Astrocyte (in vitro differentiated cells and primary cell): ENCODE results near the gene ITGB3. TPM values are rescaled to one million over a fixed set of nuclear protein-coding genes. Genes with fewer than 3 reads are reported as not detected.
A peak's percentile ranks its signal among the peaks of the same experiment; 100 is the strongest.

Experiments
- DNase-seq: peaks from one replicate; pipeline ENCODE4 v3.0.0-alpha.2; 2010; ENCODE audit warnings: low read depth
- FAIRE-seq: peaks from 2 replicates; lab custom pipeline; 2011; peaks lifted over from hg19 to GRCh38; lab: Jason Lieb, UNC
- H2AFZ ChIP-seq: 2 replicates; pipeline ENCODE4 v1.6.0; 2012; ENCODE audit warnings: low read depth, low read length, inconsistent platforms
- H3K27ac ChIP-seq: 2 replicates; pipeline ENCODE4 v1.5.1; 2011; ENCODE audit warnings: low read depth, low read length, inconsistent platforms
- H3K27me3 ChIP-seq: 2 replicates; pipeline ENCODE4 v1.6.0; 2011; ENCODE audit warnings: low read length, inconsistent platforms; ENCODE audit not compliant: insufficient read depth
- H3K36me3 ChIP-seq: 2 replicates; pipeline ENCODE4 v1.5.1; 2011; ENCODE audit warnings: low read length, inconsistent platforms; ENCODE audit not compliant: insufficient read depth
- H3K4me1 ChIP-seq: 2 replicates; pipeline ENCODE4 v1.5.1; 2011; ENCODE audit warnings: low read length, inconsistent platforms; ENCODE audit not compliant: insufficient read depth
- H3K4me2 ChIP-seq: 2 replicates; pipeline ENCODE4 v1.6.0; 2012; ENCODE audit warnings: low read length, inconsistent platforms
- H3K4me3 ChIP-seq: 2 replicates; pipeline ENCODE4 v1.5.1; 2011; ENCODE audit warnings: low read depth, mild to moderate bottlenecking, low read length, inconsistent platforms; ENCODE audit not compliant: insufficient read depth
- H3K79me2 ChIP-seq: 2 replicates; pipeline ENCODE4 v1.6.0; 2012; ENCODE audit warnings: mild to moderate bottlenecking, low read length, inconsistent platforms; ENCODE audit not compliant: insufficient read depth
- H3K9ac ChIP-seq: 2 replicates; pipeline ENCODE4 v1.6.0; 2012; ENCODE audit warnings: mild to moderate bottlenecking, low read length, inconsistent platforms
- H3K9me3 ChIP-seq: 2 replicates; pipeline ENCODE4 v1.5.1; 2012; ENCODE audit warnings: low read depth, mild to moderate bottlenecking, low read length, inconsistent platforms; ENCODE audit not compliant: insufficient read depth
- H4K20me1 ChIP-seq: 2 replicates; pipeline ENCODE4 v1.6.0; 2012; ENCODE audit warnings: low read length, inconsistent platforms; ENCODE audit not compliant: insufficient read depth
- H3K27ac Mint-ChIP-seq: one replicate; pipeline ENCODE4 v1.8.0; 2021; ENCODE audit warnings: mild to moderate bottlenecking, mixed read lengths; ENCODE audit not compliant: unreplicated experiment
- H3K27me3 Mint-ChIP-seq: one replicate; pipeline ENCODE4 v1.8.0; 2021; ENCODE audit warnings: low read depth, mixed read lengths; ENCODE audit not compliant: unreplicated experiment
- H3K36me3 Mint-ChIP-seq: one replicate; pipeline ENCODE4 v1.8.0; 2021; ENCODE audit warnings: low read depth, mixed read lengths; ENCODE audit not compliant: unreplicated experiment
- H3K4me1 Mint-ChIP-seq: one replicate; pipeline ENCODE4 v1.8.0; 2021; ENCODE audit warnings: low read depth, mixed read lengths; ENCODE audit not compliant: unreplicated experiment
- H3K4me3 Mint-ChIP-seq: one replicate; pipeline ENCODE4 v1.8.0; 2021; ENCODE audit warnings: mild to moderate bottlenecking, moderate library complexity, mixed read lengths; ENCODE audit not compliant: unreplicated experiment
- H3K9me3 Mint-ChIP-seq: one replicate; pipeline ENCODE4 v1.8.0; 2021; ENCODE audit warnings: mild to moderate bottlenecking, mixed read lengths; ENCODE audit not compliant: unreplicated experiment
- EZH2 ChIP-seq: IDR thresholded peaks from 2 replicates; pipeline ENCODE4 v1.6.1; 2012; ENCODE audit warnings: mild to moderate bottlenecking, low read length, inconsistent platforms; ENCODE audit not compliant: insufficient read depth
- total RNA-seq: library from RNA; stranded (reverse); gene quantifications from 2 replicates; pipeline ENCODE4 v1.2.1, GENCODE V29; 2021
- TF ChIP-seq, protein P1 (sequence below): IDR thresholded peaks from 2 replicates; pipeline ENCODE4 v1.5.1; 2011; ENCODE audit warnings: low read depth, mild to moderate bottlenecking, inconsistent platforms, low read length, moderate library complexity; ENCODE audit not compliant: insufficient read depth

The ITGB3 gene
- total RNA-seq, 1 donor from 2014 or later, result 44.0 TPM

- H3K27ac ChIP-seq, result no peak overlapping the region
- Mint-ChIP-seq H3K27ac (no peak overlapping the region), H3K9me3 (peaks cover 2% of the 10 kb centered on the region), H3K4me3 (no peak overlapping the region), H3K36me3 (peaks cover 59% of the 10 kb centered on the region), H3K4me1 (peaks cover 14% of the 10 kb centered on the region), H3K27me3 (peaks cover 2% of the 10 kb centered on the region)
- H4K20me1 ChIP-seq, result no peaks in the 10 kb centered on the region
- H3K4me2 ChIP-seq, result no peak overlapping the region
- TF ChIP-seq, protein P1, sequence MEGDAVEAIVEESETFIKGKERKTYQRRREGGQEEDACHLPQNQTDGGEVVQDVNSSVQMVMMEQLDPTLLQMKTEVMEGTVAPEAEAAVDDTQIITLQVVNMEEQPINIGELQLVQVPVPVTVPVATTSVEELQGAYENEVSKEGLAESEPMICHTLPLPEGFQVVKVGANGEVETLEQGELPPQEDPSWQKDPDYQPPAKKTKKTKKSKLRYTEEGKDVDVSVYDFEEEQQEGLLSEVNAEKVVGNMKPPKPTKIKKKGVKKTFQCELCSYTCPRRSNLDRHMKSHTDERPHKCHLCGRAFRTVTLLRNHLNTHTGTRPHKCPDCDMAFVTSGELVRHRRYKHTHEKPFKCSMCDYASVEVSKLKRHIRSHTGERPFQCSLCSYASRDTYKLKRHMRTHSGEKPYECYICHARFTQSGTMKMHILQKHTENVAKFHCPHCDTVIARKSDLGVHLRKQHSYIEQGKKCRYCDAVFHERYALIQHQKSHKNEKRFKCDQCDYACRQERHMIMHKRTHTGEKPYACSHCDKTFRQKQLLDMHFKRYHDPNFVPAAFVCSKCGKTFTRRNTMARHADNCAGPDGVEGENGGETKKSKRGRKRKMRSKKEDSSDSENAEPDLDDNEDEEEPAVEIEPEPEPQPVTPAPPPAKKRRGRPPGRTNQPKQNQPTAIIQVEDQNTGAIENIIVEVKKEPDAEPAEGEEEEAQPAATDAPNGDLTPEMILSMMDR, result no peak
- TF ChIP-seq EZH2, result no peak
- no peak for DNase-seq
- peaks cover 8% of the 10 kb centered on the region for H3K4me1 ChIP-seq
- no peaks in the 10 kb centered on the region for H3K9me3 ChIP-seq
- no peak overlapping the region for H2AFZ ChIP-seq
- H3K79me2 ChIP-seq, result no peaks in the 10 kb centered on the region
- FAIRE-seq, result no peak
- H3K4me3 ChIP-seq, result no peak overlapping the region
- no peak overlapping the region for H3K9ac ChIP-seq
- no peaks in the 10 kb centered on the region for H3K36me3 ChIP-seq
- no peaks in the 10 kb centered on the region for H3K27me3 ChIP-seq
Measured at GRCh38 chr17:47286198-47286914, 32.7 kb downstream of the ITGB3 start.

GRCh38 chr17:47287068-47287467 lies 33.4 kb downstream of the ITGB3 start:
- H3K9ac ChIP-seq, result no peak overlapping the region
- H3K27me3 ChIP-seq, result no peaks in the 10 kb centered on the region
- peaks cover 8% of the 10 kb centered on the region for H3K4me1 ChIP-seq
- H3K9me3 ChIP-seq, result no peaks in the 10 kb centered on the region
- H3K4me2 ChIP-seq, result no peak overlapping the region
- Mint-ChIP-seq H3K4me1 (peaks cover 14% of the 10 kb centered on the region), H3K9me3 (peaks cover 2% of the 10 kb centered on the region), H3K27me3 (peaks cover 2% of the 10 kb centered on the region), H3K36me3 (peaks cover 62% of the 10 kb centered on the region), H3K27ac (no peak overlapping the region), H3K4me3 (no peak overlapping the region)
- no peak overlapping the region for H3K4me3 ChIP-seq
- no peak overlapping the region for H3K27ac ChIP-seq
- DNase-seq, result no peak
- no peaks in the 10 kb centered on the region for H3K36me3 ChIP-seq
- TF ChIP-seq EZH2, result no peak
- TF ChIP-seq, protein P1, result no peak
- FAIRE-seq, result no peak
- no peaks in the 10 kb centered on the region for H3K79me2 ChIP-seq
- H4K20me1 ChIP-seq, result no peaks in the 10 kb centered on the region
- H2AFZ ChIP-seq, result no peak overlapping the region

DNA sequence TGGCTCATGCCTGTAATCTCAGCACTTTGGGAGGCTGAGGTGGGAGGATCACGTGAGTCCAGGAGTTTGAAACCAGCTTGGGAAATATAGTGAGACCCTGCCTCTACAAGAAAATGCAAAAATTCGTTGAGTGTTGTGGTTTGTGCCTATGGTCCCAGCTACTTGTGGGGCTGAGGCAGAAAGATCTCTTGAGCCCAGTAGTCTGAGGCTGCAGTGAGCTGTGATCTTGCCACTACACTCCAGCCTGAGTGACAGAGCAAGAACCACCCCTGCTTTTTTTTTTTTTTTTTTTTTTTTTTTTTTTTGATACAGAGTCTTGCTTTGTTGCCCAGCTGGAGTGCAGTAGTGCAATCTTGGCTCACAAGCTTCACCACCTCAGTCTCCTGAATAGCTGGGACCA lies 34.0 kb downstream of the ITGB3 start:
- Mint-ChIP-seq H3K9me3 (peaks cover 2% of the 10 kb centered on the region), H3K4me1 (peaks cover 12% of the 10 kb centered on the region), H3K36me3 (peaks cover 65% of the 10 kb centered on the region), H3K27me3 (peaks cover 2% of the 10 kb centered on the region), H3K27ac (no peak overlapping the region), H3K4me3 (peak overlapping the region; percentile 34)
- Histone ChIP-seq H3K9ac (no peak overlapping the region), H3K79me2 (no peaks in the 10 kb centered on the region), H3K27me3 (no peaks in the 10 kb centered on the region), H3K27ac (no peak overlapping the region), H2AFZ (no peak overlapping the region), H3K4me3 (no peak overlapping the region), H3K4me1 (peaks cover 8% of the 10 kb centered on the region), H3K36me3 (peaks cover 2% of the 10 kb centered on the region), H3K9me3 (no peaks in the 10 kb centered on the region), H4K20me1 (no peaks in the 10 kb centered on the region), H3K4me2 (no peak overlapping the region)
- TF ChIP-seq, protein P1, result no peak
- TF ChIP-seq EZH2, result no peak
- FAIRE-seq (no peak), DNase-seq (no peak)
